Natural killer cell (primary cell): ENCODE measurements around the gene PRPF18. TPM values are rescaled to one million over a fixed set of nuclear protein-coding genes. Genes with fewer than 3 reads are reported as not detected.

Source experiments
- ATAC-seq, 3 donors: fragments of 150-1000 bp in 2 of 3; fragments of 200-7000 bp in 1 of 3; cut with Tn5 transposase; 1 replicate in 1 of 3; 2 replicates in 2 of 3; pipeline ENCODE4 v1.10.0; 2021; ENCODE audit warnings: mild to moderate bottlenecking in 2 of 3, moderate library complexity in 2 of 3
- DNase-seq, 2 donors: peaks; one replicate each; pipeline versions ENCODE4 v3.0.0 to v3.0.0-alpha.2; 2013 to 2021; ENCODE audit warnings: mixed read lengths in 1 of 2
- H3K27ac ChIP-seq: one replicate; pipeline ENCODE4 v1.5.1; 2013; ENCODE audit warnings: mild to moderate bottlenecking, low read length
- H3K27me3 ChIP-seq: one replicate; pipeline ENCODE4 v1.6.1; 2013; ENCODE audit warnings: low read length; ENCODE audit not compliant: control insufficient read depth, insufficient read depth
- H3K36me3 ChIP-seq: one replicate; pipeline ENCODE4 v1.6.1; 2013; ENCODE audit warnings: low read length; ENCODE audit not compliant: control insufficient read depth, insufficient read depth
- H3K4me1 ChIP-seq: one replicate; pipeline ENCODE4 v1.6.1; 2013; ENCODE audit warnings: low read length; ENCODE audit not compliant: control insufficient read depth, insufficient read depth
- H3K4me3 ChIP-seq: one replicate; pipeline ENCODE4 v1.5.1; 2013; ENCODE audit warnings: low read length
- H3K9me3 ChIP-seq: one replicate; pipeline ENCODE4 v1.6.1; 2013; ENCODE audit warnings: low read length; ENCODE audit not compliant: control insufficient read depth, insufficient read depth
- H3K27ac Mint-ChIP-seq, 2 donors: one replicate each; pipeline ENCODE4 v1.8.0; 2022; ENCODE audit warnings: mild to moderate bottlenecking in 2 of 2, mixed read lengths in 2 of 2, moderate library complexity in 1 of 2
- H3K27me3 Mint-ChIP-seq, 2 donors: one replicate each; pipeline ENCODE4 v1.8.0; 2022; ENCODE audit warnings: low read depth in 2 of 2, mixed read lengths in 2 of 2
- H3K36me3 Mint-ChIP-seq: one replicate; pipeline ENCODE4 v1.8.0; 2022; ENCODE audit warnings: mixed read lengths
- H3K4me1 Mint-ChIP-seq, 2 donors: one replicate each; pipeline ENCODE4 v1.8.0; 2022; ENCODE audit warnings: mixed read lengths in 2 of 2
- H3K4me3 Mint-ChIP-seq: one replicate; pipeline ENCODE4 v1.8.0; 2022; ENCODE audit warnings: mild to moderate bottlenecking, moderate library complexity, mixed read lengths
- H3K9me3 Mint-ChIP-seq, 2 donors: one replicate each; pipeline ENCODE4 v1.8.0; 2022; ENCODE audit warnings: mixed read lengths in 2 of 2
- CTCF ChIP-seq: fragments of 200-600 bp; IDR thresholded peaks from one replicate; pipeline ENCODE4 v1.8.0; 2022; ENCODE audit warnings: antibody characterized with exemption
- WGBS: methylation state at CpG from one replicate; pipeline ENCODE4 v1.1.7; 2013; ENCODE audit warnings: missing lambda C conversion rate; ENCODE audit not compliant: insufficient coverage; 5-methylcytosine and 5-hydroxymethylcytosine counted together
- intact Hi-C: fragments of 100-400 bp; cut with micrococcal nuclease; formaldehyde crosslinking; loops from one replicate; pipeline ENCODE4 v1.14.2; 2022
- total RNA-seq, 4 donors: library from RNA; stranded (reverse); fragments of 120-200 nt in 1 of 4; gene quantifications; one replicate each; pipeline versions ENCODE4 v1.2.3 to v1.2.4, GENCODE V29; 2013 to 2022

The PRPF18 gene
- total RNA-seq, 3 donors from 2014 or later (not counting 1 experiment from before 2014, with no cell fraction given): 29.5 to 39.3 (median 35.1) TPM

DNA sequence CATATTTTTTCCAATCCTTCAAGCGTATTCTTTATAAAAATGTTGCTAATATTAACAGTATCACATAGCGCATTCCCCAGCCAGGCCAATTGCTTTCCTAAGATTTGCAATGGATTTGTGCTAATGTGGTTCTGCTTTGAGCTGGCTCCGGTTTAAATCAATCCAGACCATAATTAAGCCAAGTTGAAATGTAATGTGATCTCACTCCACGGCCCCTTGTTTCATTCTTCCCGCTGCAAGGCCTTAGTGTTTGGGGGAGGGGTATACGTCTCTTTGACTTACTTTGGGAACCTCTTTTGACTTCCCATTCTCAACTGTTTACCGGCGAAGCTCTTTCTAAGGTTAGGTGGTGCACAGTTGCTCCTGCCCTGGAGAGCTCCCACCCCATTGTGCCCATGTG, 86.4 kb downstream of the PRPF18 start:
- 93% methylated on average over 4 of the region's 8 CpGs for WGBS
- Mint-ChIP-seq H3K27ac (no peak overlapping the region), H3K36me3 (no peaks in the 10 kb centered on the region), H3K9me3 (no peaks in the 10 kb centered on the region), H3K4me1 (no peaks in the 10 kb centered on the region), H3K27me3 (no peaks in the 10 kb centered on the region), H3K4me3 (no peak overlapping the region)
- Histone ChIP-seq H3K9me3 (no peaks in the 10 kb centered on the region), H3K4me3 (no peak overlapping the region), H3K27ac (no peak overlapping the region), H3K27me3 (no peaks in the 10 kb centered on the region), H3K4me1 (no peaks in the 10 kb centered on the region), H3K36me3 (no peaks in the 10 kb centered on the region)
- ATAC-seq (no peak), DNase-seq (no peak)
- no peak for TF ChIP-seq CTCF
- intact Hi-C loops: no loop called here

DNA sequence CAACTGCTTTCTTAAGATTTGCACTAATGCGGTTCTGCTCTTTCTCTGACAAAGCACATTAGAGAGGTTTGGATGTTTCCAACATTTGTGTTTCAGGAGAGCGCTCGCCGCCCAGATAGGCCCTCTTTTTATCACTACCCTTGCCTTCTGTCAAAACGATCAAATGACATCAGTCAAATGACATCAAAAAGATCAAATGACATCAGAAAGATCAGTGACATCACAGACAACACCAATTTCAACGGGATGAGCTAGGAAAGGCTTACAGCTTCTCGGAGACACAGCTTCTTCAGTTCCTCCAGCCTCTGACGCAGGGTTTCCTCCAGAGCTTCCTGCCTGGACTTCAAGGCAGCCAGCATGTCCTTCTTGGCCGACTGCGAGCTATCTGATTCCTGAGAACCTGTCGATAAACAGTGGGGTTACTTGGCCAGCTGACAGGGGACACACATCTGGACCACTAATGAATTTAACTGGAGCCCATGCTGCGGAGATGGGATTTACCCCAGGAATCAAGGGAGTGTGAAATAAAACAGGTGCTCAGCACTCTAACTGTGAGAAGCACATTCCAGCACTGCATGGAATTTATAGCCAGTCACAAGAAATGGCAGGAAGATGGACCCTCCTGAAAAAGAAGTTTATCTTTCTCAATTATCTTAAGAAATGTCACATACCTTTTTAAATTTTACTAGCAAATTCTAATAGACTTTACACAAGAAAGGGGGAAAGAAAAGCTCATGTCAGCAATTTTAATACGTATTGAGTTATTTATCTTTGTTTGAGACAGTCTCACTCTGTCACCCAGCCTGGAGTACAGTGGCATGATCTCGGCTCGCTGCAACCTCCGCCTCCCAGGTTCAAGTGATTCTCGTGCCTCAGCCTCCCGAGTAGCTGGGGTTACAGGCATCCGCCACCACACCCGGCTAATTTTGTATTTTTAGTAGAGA, 88.2 kb downstream of the PRPF18 start:
- DNase-seq (no peak), ATAC-seq (no peak)
- TF ChIP-seq CTCF: no peak
- Histone ChIP-seq H3K4me3 (no peak overlapping the region), H3K36me3 (no peaks in the 10 kb centered on the region), H3K27me3 (no peaks in the 10 kb centered on the region), H3K27ac (no peak overlapping the region), H3K9me3 (no peaks in the 10 kb centered on the region), H3K4me1 (no peaks in the 10 kb centered on the region)
- Mint-ChIP-seq H3K27ac (no peak overlapping the region), H3K4me1 (no peaks in the 10 kb centered on the region), H3K27me3 (peaks cover 0 to 8% of the 10 kb centered on the region in 2 donors), H3K36me3 (no peaks in the 10 kb centered on the region), H3K4me3 (no peak overlapping the region), H3K9me3 (no peaks in the 10 kb centered on the region)
- 81% methylated on average over 20 of the region's 20 CpGs for WGBS
- intact Hi-C loops: no loop called here

GRCh38 chr10:13678101-13678843, 91.5 kb downstream of the PRPF18 start:
- TF ChIP-seq CTCF: no peak
- Histone ChIP-seq H3K27ac (no peak overlapping the region), H3K36me3 (no peaks in the 10 kb centered on the region), H3K4me3 (no peak overlapping the region), H3K27me3 (no peaks in the 10 kb centered on the region), H3K9me3 (no peaks in the 10 kb centered on the region), H3K4me1 (no peaks in the 10 kb centered on the region)
- Mint-ChIP-seq H3K27me3 (peaks cover 0 to 11% of the 10 kb centered on the region in 2 donors), H3K4me1 (no peaks in the 10 kb centered on the region), H3K4me3 (no peak overlapping the region), H3K27ac (no peak overlapping the region), H3K36me3 (no peaks in the 10 kb centered on the region), H3K9me3 (no peaks in the 10 kb centered on the region)
- WGBS: 97% methylated on average over 13 of the region's 13 CpGs
- no peak for ATAC-seq
- intact Hi-C loops: no loop called here
- DNase-seq: no peak

Other genes starting within 250 kb of the PRPF18 start
- gene SEPHS1, start 238.7 kb upstream of the PRPF18 start, total RNA-seq: 10 to 100 TPM; 20.4 to 28.2 (median 23.4) TPM
- gene BEND7, start 58.0 kb upstream of the PRPF18 start, total RNA-seq: under 1 TPM in 1 of 3 donors, not detected in 2; 0.38 TPM